Astrocyte (in vitro differentiated cells and primary cell): ENCODE results near the gene TGM2. TPM values are rescaled to one million over a fixed set of nuclear protein-coding genes. Genes with fewer than 3 reads are reported as not detected.
A peak's percentile ranks its signal among the peaks of the same experiment; 100 is the strongest.

ENCODE experiments used
- DNase-seq: peaks from one replicate; pipeline ENCODE4 v3.0.0-alpha.2; 2010; ENCODE audit warnings: low read depth
- FAIRE-seq: peaks from 2 replicates; lab custom pipeline; 2011; peaks lifted over from hg19 to GRCh38; lab: Jason Lieb, UNC
- H2AFZ ChIP-seq: 2 replicates; pipeline ENCODE4 v1.6.0; 2012; ENCODE audit warnings: low read depth, low read length, inconsistent platforms
- H3K27ac ChIP-seq: 2 replicates; pipeline ENCODE4 v1.5.1; 2011; ENCODE audit warnings: low read depth, low read length, inconsistent platforms
- H3K27me3 ChIP-seq: 2 replicates; pipeline ENCODE4 v1.6.0; 2011; ENCODE audit warnings: low read length, inconsistent platforms; ENCODE audit not compliant: insufficient read depth
- H3K36me3 ChIP-seq: 2 replicates; pipeline ENCODE4 v1.5.1; 2011; ENCODE audit warnings: low read length, inconsistent platforms; ENCODE audit not compliant: insufficient read depth
- H3K4me1 ChIP-seq: 2 replicates; pipeline ENCODE4 v1.5.1; 2011; ENCODE audit warnings: low read length, inconsistent platforms; ENCODE audit not compliant: insufficient read depth
- H3K4me2 ChIP-seq: 2 replicates; pipeline ENCODE4 v1.6.0; 2012; ENCODE audit warnings: low read length, inconsistent platforms
- H3K4me3 ChIP-seq: 2 replicates; pipeline ENCODE4 v1.5.1; 2011; ENCODE audit warnings: low read depth, mild to moderate bottlenecking, low read length, inconsistent platforms; ENCODE audit not compliant: insufficient read depth
- H3K79me2 ChIP-seq: 2 replicates; pipeline ENCODE4 v1.6.0; 2012; ENCODE audit warnings: mild to moderate bottlenecking, low read length, inconsistent platforms; ENCODE audit not compliant: insufficient read depth
- H3K9ac ChIP-seq: 2 replicates; pipeline ENCODE4 v1.6.0; 2012; ENCODE audit warnings: mild to moderate bottlenecking, low read length, inconsistent platforms
- H3K9me3 ChIP-seq: 2 replicates; pipeline ENCODE4 v1.5.1; 2012; ENCODE audit warnings: low read depth, mild to moderate bottlenecking, low read length, inconsistent platforms; ENCODE audit not compliant: insufficient read depth
- H4K20me1 ChIP-seq: 2 replicates; pipeline ENCODE4 v1.6.0; 2012; ENCODE audit warnings: low read length, inconsistent platforms; ENCODE audit not compliant: insufficient read depth
- H3K27ac Mint-ChIP-seq: one replicate; pipeline ENCODE4 v1.8.0; 2021; ENCODE audit warnings: mild to moderate bottlenecking, mixed read lengths; ENCODE audit not compliant: unreplicated experiment
- H3K27me3 Mint-ChIP-seq: one replicate; pipeline ENCODE4 v1.8.0; 2021; ENCODE audit warnings: low read depth, mixed read lengths; ENCODE audit not compliant: unreplicated experiment
- H3K36me3 Mint-ChIP-seq: one replicate; pipeline ENCODE4 v1.8.0; 2021; ENCODE audit warnings: low read depth, mixed read lengths; ENCODE audit not compliant: unreplicated experiment
- H3K4me1 Mint-ChIP-seq: one replicate; pipeline ENCODE4 v1.8.0; 2021; ENCODE audit warnings: low read depth, mixed read lengths; ENCODE audit not compliant: unreplicated experiment
- H3K4me3 Mint-ChIP-seq: one replicate; pipeline ENCODE4 v1.8.0; 2021; ENCODE audit warnings: mild to moderate bottlenecking, moderate library complexity, mixed read lengths; ENCODE audit not compliant: unreplicated experiment
- H3K9me3 Mint-ChIP-seq: one replicate; pipeline ENCODE4 v1.8.0; 2021; ENCODE audit warnings: mild to moderate bottlenecking, mixed read lengths; ENCODE audit not compliant: unreplicated experiment
- EZH2 ChIP-seq: IDR thresholded peaks from 2 replicates; pipeline ENCODE4 v1.6.1; 2012; ENCODE audit warnings: mild to moderate bottlenecking, low read length, inconsistent platforms; ENCODE audit not compliant: insufficient read depth
- total RNA-seq: library from RNA; stranded (reverse); gene quantifications from 2 replicates; pipeline ENCODE4 v1.2.1, GENCODE V29; 2021
- TF ChIP-seq, protein P1 (sequence below): IDR thresholded peaks from 2 replicates; pipeline ENCODE4 v1.5.1; 2011; ENCODE audit warnings: low read depth, mild to moderate bottlenecking, inconsistent platforms, low read length, moderate library complexity; ENCODE audit not compliant: insufficient read depth

The TGM2 gene
- total RNA-seq, 1 donor from 2014 or later, result 98.9 TPM

DNA sequence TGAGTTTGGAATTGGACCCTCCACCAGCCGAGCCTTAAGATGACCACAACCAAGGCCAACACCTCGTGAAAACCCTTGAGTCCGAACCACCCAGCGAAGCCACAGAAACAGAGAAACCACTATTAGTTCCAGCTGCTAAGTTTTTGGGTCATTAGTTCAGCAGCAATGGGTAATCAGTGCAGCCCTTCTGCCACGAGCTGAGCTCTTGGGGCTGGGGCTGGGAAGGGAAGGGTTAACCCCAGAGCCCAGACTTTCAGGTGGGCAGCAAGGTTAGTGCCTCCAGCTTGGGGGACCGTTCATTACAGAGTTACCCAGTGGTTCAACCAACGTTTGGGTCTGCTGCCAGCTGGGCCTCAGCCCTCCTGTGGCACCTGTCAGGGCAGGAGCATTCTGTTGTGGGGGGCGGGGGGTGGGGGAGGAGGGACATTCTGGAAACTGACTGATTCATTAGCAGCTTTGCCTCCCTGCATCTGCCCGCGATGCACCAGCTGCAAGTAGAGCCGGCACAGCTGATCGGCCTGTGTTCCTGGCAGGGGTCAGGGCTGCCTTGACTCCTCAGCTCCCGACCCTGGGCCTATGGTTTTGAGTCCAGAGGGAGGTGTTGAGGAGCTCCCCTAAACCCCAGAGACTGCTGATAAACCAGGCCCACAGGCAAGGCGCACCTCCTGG, 52.7 kb downstream of the TGM2 start:
- Mint-ChIP-seq H3K27me3 (no peaks in the 10 kb centered on the region), H3K27ac (no peak overlapping the region), H3K36me3 (no peaks in the 10 kb centered on the region), H3K9me3 (no peaks in the 10 kb centered on the region), H3K4me3 (no peak overlapping the region), H3K4me1 (peaks cover 40% of the 10 kb centered on the region)
- no peaks in the 10 kb centered on the region for H3K9me3 ChIP-seq
- peaks cover 31% of the 10 kb centered on the region for H3K4me1 ChIP-seq
- H4K20me1 ChIP-seq, result no peaks in the 10 kb centered on the region
- H3K27me3 ChIP-seq, result no peaks in the 10 kb centered on the region
- DNase-seq, result no peak
- no peak overlapping the region for H3K9ac ChIP-seq
- H3K4me2 ChIP-seq, result no peak overlapping the region
- H2AFZ ChIP-seq, result no peak overlapping the region
- FAIRE-seq, result no peak
- no peak overlapping the region for H3K4me3 ChIP-seq
- TF ChIP-seq, protein P1, sequence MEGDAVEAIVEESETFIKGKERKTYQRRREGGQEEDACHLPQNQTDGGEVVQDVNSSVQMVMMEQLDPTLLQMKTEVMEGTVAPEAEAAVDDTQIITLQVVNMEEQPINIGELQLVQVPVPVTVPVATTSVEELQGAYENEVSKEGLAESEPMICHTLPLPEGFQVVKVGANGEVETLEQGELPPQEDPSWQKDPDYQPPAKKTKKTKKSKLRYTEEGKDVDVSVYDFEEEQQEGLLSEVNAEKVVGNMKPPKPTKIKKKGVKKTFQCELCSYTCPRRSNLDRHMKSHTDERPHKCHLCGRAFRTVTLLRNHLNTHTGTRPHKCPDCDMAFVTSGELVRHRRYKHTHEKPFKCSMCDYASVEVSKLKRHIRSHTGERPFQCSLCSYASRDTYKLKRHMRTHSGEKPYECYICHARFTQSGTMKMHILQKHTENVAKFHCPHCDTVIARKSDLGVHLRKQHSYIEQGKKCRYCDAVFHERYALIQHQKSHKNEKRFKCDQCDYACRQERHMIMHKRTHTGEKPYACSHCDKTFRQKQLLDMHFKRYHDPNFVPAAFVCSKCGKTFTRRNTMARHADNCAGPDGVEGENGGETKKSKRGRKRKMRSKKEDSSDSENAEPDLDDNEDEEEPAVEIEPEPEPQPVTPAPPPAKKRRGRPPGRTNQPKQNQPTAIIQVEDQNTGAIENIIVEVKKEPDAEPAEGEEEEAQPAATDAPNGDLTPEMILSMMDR, result no peak
- no peak for TF ChIP-seq EZH2
- H3K27ac ChIP-seq, result no peak overlapping the region
- H3K36me3 ChIP-seq, result no peaks in the 10 kb centered on the region
- H3K79me2 ChIP-seq, result no peaks in the 10 kb centered on the region

DNA sequence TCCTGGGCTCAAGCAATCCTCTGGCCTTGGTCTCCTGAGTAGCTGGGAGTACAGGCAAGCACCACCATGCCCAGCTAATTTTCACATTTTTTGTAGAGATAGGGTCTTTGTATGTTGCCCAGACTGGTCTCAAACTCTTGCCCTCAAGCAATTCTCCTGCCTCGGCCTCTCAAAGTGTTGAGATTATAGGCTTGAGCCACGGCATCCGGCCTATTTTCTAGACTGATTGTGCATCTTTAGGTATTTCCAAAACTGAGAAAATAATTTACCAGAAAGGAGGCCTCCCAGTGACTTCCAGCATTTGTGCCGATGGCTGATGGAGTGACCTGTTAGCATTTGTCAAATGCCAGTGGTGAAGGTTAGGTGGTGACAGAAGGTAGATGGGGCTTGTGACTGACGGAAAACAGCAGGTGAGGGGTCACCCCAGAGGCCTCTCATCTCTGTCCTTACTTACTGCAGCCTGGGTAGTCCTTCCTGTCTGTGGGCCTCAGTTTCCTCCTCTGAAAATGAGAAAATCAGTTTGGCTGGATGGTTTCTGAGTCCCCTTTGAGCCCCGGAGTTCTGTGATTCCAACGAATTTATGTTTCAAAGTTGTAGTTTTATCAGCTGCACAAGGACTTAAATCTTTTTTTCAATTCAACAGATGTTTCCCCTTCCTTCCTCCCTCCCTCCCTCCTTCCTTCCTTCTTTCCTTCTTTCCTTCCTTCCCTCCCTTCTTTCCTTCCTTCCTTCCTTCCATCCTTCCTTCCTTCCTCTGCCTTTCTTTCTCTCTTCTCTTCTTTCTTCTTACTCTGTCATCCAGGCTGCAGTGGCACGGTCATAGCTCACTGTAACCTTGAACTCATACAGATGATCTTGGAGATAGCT, 53.5 kb downstream of the TGM2 start:
- TF ChIP-seq, protein P1, result no peak
- no peak for TF ChIP-seq EZH2
- peaks cover 32% of the 10 kb centered on the region for H3K4me1 Mint-ChIP-seq
- no peak for FAIRE-seq
- no peaks in the 10 kb centered on the region for H3K36me3 Mint-ChIP-seq
- Histone ChIP-seq H3K79me2 (no peaks in the 10 kb centered on the region), H2AFZ (no peak overlapping the region), H3K9me3 (no peaks in the 10 kb centered on the region), H3K9ac (no peak overlapping the region), H3K4me2 (no peak overlapping the region), H3K27ac (no peak overlapping the region), H3K27me3 (no peaks in the 10 kb centered on the region), H3K36me3 (no peaks in the 10 kb centered on the region), H4K20me1 (no peaks in the 10 kb centered on the region), H3K4me1 (peaks cover 29% of the 10 kb centered on the region), H3K4me3 (no peak overlapping the region)
- peak overlapping the region; percentile 78 for H3K27ac Mint-ChIP-seq
- no peak for DNase-seq
- peak overlapping the region; percentile 76 for H3K4me3 Mint-ChIP-seq
- H3K9me3 Mint-ChIP-seq, result no peaks in the 10 kb centered on the region
- no peaks in the 10 kb centered on the region for H3K27me3 Mint-ChIP-seq
